HG03025 (cell line): Measurements from ENCODE around the gene ZNF213.

ENCODE experiments used
- ATAC-seq: cut with Tn5 transposase; IDR thresholded peaks from one replicate; pipeline ENCODE4 v1.9.1; 2021; ENCODE audit warnings: mild to moderate bottlenecking, moderate library complexity; ENCODE audit not compliant: unreplicated experiment, low FRiP score

Gene ZNF213, protein sequence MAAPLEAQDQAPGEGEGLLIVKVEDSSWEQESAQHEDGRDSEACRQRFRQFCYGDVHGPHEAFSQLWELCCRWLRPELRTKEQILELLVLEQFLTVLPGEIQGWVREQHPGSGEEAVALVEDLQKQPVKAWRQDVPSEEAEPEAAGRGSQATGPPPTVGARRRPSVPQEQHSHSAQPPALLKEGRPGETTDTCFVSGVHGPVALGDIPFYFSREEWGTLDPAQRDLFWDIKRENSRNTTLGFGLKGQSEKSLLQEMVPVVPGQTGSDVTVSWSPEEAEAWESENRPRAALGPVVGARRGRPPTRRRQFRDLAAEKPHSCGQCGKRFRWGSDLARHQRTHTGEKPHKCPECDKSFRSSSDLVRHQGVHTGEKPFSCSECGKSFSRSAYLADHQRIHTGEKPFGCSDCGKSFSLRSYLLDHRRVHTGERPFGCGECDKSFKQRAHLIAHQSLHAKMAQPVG

DNA sequence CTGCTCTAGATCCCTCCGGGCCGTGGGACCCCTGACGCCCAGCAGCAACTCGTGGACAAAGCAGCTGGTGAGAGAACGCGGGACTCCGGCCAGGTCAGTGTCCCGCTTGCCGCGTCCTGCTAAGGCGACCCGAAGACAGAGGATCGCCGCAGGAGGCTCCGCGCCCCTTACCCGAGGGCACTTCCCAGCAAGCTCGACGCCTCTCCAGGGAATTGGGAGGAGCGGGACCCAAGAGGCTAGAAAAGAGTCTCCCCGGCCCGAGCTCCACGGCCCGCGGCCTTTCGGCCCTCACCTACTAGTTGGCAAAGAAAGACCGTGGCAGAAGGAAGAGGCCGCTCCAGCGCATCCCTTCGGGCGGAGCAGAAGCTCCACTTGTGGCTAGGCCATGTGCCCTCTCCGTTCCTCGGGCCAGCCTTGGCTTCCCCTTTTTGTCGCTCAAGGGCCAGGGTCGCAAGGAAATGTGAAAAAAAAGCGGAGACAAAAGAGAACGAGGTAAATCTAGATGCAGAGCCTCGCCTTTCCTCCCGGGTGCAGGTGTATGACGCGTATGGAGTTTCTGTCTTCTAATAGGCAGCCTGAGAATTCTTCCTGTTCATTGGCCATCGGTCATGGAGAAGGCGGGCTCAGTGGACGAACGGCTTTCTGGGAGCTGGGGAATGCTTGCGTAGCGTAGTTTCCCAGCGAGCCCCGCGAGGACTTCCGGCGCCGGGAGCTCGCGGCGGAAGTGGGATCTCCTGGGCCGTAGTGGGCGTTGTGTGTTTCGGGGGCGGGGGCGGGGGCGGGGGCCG lies at the start of gene ZNF213:
TSS of gene ZNF213 (plus strand) at position 692 of the 788 bp plus-strand sequence. CDS start 2,252 bp downstream, outside the sequence.
- peak; percentile 83 for ATAC-seq

DNA sequence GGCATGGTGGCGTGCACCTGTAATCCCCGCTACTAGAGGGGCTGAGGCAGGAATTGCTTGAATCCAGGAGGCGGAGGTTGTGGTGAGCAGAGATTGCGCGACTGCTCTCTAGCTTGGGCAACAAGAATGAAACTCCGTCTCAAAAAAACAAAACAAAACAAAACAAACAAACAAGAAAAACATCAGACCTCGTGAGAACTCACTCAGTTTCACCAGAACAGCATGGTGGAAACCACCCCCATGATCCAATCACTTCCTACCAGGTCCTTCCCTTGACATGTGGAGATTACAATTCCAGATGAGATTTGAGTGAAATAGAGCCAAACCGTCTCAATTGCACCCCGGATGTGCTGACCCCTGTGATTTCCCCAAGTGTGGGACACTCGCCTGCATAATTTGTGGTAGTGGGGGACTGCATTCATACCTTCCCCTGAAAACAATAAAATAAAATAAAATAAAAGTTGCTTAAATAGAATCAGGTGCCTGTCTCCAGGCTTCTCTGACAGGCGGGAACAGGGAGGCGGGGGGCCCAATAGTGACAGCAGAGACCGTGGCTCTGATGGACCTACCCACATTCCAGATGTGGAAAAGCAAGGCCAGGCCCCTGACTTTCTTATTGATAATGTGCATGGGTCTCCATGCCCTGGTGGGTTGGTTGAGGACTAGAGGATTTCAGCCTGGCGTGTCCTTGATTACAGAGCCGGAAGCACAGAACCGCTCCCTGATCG lies 48.8 kb upstream of the ZNF213 start:
- ATAC-seq = no peak

DNA sequence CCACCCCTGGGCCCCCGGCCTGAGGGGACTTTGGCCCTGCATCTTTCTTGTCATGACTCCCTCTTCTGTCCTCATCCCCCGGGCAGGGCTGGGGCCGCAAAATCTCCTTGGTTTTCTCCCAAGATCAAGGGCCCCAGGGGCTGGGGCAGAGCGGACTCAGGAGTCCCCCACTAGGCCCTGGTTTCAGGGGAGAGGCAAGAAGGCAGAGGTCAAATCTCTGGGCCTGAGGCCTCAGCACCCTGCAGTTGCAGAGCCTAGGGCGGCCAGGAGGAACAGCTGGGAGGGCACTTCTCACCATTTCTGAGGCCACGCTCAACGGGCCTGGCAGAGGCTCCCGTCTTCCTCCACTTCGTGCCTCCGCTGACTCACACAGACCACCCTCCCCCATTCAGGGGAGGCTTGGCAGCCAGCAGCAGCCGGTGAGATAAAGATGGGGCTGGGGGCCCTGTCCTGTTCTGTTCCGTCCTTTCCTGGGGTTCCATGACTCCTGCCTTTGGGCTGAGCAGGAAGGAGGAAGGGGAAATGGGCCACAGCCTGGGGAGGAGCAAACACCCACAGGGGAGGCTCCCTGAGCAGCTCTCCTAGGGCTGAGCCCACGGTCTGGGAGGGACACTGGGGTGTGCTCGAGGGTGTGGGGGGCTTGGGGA lies 48.1 kb upstream of the ZNF213 start:
- no peak for ATAC-seq

DNA sequence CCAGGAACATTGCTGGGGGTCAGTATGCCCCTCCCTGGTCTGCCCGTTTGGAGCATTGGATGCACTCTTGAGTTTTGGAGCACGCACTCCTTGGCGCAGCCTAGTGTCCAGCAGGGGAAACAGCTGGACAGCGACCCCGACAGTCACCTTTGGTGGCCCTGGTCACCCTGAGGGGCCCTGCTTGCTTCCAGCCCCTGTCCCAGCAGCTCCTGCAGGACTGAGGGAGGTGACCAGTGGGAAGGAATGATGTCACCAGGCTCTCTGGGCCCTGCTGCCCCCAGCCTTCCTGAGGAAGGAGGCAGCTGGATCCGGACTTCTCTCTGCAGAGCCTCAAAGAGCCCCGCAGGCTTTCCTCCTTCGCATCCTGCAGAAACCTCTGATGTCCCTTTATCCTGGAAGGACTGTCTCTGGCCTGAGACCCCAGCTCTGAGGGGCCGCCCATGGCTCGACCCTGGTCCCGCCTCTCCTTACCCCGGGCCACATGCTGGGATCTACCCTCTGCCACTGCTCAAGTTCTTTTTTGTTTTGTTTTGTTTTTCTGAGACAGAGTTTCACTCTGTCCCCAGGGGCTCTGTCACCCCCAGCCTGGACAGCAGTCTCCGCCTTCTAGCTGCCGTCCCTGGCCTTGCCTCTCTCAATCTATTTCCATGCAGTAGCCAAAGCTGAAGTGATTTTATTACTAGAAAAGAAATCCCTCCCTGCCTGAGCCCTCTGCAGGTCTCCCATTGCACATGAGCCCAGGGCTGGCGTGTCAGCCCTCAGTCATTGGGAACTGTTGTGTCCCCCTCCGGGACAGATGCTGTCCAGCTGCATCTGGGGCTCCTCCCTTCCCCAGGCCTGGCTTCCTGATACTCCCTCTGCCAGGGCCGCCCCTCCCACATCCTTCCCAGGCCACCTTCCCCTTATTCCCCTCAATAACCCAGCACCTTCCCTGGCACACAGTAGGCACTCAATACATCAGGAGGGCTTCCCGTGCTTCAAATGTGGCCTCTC lies 47.3 kb upstream of the ZNF213 start:
- no peak for ATAC-seq

DNA sequence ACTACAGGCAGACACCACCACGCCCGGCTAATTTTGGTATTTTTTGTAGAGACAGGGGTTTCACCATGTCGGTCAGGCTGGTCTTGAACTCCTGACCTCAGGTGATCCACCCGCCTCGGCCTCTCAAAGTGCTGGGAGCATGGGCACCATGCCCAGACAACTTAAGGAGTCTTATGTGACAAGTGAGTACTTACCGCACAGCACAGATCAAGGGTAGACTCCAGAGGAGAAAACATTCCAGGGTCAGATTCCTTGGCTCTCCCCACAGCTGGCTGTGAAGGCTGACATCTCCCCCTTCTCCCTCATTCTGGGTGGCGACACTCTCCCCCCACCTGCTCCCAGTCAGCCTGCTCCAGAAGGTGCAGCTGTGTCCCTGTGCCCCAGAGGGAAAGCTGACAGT lies 46.4 kb upstream of the ZNF213 start:
- ATAC-seq = no peak

DNA sequence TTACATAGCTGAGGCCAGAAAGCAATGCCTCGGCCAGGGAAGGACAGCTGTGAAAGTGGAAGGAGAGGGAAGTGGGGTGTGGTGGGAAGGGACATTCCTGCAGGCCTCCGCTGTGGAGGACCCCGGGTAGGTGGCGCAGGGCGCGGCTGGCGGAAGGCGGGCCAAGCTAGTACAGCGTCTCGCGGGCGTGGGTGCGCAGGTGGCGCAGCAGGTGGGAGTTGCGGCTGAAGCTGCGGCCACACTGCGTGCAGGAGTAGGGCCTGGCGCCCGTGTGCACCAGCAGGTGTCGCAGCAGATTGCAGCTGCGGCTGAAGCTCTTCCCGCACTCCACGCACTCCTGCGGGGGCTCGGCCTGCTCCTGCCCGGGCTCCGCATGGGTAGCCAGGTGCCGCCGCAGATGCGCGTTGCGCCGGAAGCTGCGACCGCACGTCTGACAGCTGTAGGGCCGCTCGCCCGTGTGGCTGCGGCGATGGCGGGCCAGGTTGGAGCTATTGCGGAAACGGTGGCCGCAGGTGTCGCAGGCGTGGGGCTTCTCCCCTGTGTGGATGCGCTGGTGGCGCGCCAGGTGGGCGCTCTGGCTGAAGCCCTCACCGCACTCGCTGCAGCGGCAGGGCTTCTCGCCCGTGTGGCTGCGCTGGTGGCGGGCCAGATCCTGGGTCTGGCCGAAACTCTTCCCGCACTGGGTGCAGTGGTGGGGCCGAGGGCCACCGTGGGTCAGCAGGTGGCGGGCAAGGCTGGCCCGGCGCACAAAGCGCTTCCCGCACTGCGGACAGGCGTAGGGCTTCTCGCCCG lies 45.7 kb upstream of the ZNF213 start:
- no peak for ATAC-seq

DNA sequence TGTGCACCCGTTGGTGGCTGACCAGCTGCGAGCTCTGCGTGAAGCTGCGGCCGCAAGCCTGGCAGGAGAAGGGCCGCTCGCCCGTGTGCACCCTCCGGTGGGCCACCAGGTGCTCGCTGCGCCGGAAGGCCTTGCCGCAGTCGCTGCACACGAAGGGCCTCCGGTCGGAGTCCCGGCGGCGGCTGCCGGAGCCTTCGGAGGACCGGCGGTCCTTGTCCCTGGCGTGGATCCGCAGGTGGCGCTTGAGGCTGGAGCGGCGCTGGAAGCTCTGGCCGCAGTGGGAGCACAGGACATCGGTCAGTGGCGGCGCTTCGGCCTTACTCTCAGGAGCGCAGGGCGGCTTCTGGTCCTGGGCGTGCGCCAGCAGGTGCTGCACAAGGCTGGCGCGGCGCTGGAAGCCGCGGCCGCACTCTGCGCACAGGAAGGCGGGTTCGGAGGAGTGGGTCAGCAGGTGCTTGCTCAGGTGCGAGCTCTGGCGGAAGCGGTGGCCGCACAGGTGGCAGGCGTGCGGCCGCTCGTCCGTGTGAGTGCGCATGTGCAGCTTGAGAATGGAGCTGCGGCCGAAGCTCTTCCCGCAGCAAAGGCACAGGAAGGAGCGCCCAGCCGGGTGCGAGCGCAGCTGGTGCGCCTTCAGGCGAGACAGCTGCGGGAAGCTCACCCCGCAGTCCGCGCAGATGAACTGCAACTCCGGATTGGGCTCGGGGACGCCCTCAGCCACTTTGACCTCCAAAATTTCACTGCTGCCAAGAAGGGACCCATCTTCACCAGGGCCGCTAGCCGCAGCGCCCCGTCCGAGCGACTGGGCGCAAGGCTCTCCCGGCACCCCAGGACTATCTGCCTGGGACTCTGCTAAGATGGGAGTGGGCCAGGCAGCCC lies 44.9 kb upstream of the ZNF213 start:
- ATAC-seq = no peak

DNA sequence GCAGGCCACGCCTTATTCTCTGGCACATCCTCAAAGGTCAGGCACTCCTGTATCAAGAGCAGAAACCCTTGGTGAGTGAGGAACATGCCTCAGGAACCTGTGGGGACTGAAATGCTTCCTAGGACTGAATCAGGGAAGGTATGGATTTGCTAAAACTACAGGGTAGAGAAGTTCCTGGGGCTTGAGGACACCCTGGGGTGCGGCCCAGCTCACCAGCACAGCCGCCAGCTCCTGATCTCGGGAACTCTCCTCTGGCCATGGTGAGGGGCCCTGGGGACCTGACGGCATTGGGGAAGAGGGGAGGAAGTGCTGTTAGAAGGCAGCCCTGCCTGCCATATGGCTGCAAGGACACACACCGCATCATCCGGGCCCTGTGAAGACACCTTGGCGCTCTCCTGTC lies 43.3 kb upstream of the ZNF213 start:
- ATAC-seq = no peak

DNA sequence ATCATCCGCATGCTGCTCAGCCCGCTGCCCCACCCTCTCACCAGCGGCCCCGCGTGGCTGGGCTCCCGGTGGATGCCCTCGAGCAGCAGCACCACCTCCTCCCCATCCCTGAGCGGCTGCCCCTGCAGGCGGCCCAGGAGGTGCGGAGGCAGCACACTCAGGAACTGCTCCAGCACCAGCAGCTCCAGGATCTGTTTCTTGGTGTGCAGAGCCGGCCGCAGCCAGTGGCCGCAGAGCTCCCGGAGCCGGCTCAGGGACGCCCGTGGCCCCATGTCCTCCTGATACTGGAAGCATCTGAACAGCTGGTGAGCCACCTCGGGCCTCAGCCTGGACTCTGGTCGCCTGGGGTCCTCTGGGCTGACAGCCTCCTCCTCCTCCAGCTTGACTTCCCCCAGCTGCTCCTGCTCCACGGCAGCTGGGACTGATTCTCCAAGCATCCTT lies 42.3 kb upstream of the ZNF213 start:
- no peak for ATAC-seq

DNA sequence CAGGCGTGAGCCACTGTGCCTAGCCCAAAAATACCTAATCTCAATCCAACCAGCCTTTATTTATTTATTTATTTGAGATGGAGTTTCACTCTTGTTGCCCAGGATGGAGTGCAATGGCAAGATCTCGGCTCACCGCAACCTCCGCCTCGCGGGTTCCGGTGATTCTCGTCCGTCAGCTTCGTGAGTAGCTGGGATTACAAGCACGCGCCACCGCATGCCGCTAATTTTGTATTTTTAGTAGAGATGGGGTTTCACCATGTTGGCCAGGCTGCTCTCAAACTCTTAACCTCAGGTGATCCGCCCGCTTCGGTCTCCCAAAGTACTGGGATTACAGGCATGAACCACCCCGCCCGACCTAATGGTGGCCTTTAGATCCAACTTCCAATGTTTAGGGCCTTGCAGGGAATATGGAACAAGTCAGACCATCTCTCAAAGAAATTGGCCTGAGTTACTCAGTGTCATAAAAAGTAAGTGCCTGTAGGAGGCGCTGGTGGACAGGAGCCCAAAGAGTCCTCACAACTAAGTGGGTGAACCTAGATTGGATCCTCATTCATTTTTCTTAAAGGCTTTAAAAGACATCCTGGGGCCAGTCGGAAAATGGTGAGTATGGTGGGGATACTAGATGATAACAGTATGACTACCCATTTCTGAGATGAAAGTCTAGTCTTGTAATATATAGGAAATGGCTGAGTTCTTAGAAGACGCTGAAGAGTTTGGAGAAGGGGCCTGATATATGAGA lies 40.4 kb upstream of the ZNF213 start:
- no peak for ATAC-seq

DNA sequence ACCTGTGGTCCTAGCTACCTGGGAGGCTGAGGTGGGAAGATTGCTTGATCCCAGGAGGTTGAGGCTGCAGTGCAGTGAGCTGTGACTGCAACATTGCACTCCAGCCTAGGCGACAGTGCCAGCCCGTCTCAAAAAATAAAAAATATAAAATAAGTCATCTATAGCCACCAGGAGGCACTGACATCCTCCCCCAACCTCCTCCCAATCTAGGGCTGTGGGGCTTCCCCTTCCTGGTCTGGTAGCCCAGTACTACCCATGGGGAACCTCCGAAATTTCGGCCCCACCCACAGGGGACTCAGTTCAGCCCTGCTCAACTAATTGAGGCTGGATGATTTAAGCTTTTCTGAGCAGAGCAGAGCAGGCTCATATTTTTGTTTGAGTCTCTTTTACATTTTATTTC lies 39.0 kb upstream of the ZNF213 start:
- no peak for ATAC-seq

DNA sequence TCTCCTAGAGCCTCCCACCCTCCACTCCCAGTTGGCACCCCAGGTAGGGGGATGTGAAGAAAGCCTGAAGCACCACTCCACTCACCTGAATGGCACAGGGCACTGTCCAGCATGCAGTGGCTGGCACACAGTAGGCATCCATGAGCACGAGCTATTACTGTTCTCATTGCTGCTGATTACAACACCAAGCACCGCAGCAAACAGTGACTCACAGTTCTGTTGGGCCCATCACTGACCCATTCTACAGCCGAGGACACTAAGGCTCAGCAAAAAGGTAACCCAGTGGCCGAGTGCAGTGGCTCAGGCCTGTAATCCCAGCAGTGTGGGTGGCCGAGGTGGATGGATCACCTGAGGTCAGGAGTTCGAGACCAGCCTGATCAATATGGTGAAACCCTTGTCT lies 38.5 kb upstream of the ZNF213 start:
- no peak for ATAC-seq

DNA sequence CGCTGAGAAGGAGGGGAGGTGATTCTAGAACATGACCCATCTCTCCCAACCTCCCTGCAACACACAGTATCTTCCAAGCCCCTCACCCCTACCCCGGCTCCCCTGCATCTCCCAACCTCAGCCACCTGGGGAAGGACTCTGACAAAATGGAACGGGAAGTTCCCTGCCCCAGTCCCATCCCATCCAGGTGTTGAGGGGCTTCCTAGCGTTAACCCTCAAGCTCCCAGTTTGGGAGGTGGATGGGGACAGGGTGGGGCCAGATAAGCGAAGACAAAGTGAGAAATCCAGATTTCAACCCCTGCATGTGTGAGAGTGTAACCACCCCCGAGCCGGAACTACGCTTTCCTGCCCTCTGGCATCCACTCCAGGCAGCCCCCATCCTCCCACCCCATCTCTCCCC lies 37.6 kb upstream of the ZNF213 start:
- no peak for ATAC-seq

DNA sequence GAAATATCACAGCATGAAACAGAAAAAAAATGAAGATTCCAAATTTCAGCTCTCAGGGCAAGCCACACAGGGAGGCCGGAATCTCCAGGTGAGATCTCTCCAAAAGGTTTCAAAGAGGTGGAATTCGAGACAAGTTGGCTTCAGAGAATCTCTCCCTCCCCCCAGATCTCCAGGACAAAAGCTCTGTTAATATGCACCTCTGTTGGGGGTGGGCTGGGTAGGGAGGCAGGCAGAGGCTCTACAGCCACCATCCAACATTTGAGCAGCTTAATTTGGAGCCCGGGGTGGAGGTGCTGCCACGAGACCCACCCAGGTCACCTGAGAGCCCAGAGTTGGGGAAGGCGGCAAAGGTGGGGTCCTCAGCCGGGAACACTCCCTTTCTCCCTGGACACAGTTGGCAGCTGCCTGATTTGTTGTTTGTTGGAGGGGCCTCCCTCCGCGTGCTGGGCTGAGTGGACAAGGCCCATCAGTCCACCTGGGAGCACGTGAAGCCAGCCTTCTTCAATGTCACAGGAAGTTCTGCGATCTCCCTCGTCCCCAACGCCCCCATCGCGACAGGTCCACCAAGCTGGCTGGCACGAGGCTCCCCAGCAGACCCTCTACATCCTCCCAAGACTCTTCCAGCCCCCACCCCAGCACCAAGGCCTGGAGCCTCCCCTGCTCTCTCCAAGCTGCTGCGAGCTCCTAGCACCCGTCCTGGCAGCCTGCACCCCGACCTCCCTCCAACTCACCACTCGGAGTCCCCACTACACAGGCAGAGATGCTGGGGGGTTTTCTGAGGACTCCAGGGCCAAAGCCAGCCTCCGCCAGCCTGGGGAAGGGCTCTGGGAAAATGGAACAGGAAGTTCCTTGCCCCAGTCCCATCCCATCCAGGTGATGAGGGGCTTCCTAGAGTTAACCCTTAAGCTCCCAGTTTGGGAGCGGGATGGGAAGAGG lies 36.1 kb upstream of the ZNF213 start, which contains the start of gene ZSCAN10:
TSS of gene ZSCAN10 (minus strand) at position 836 of the 936 bp plus-strand sequence. CDS start 6,357 bp downstream, outside the sequence.
- no peak for ATAC-seq

DNA sequence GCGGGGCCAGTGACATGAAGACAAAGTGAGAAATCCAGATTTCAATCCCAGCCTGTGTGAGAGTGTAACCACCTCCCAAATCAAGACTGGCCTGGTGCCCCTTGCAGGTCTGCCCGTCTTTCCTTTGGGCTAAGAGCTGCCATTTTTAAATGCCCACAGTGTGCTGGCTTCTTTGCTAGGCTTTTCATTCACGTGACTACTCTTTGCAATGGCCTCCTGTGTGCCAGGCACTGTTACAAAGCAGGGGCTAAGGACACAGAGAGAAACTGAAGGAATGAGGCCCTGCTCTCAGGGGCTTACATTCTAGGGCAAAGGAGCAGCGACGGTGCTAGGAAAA lies 35.5 kb upstream of the ZNF213 start:
- ATAC-seq = no peak
